Stimulated activated CD8-positive, alpha-beta memory T cell treated with anti-CD3 and anti-CD28 coated beads, Interleukin-2, amount 100 ng/mL, for 48 hours (primary cell): ENCODE data around the gene CRPPA.
A peak's percentile ranks its signal among the peaks of the same experiment; 100 is the strongest.

Experiments used
- DNase-seq, 2 donors: peaks; one replicate each; pipeline ENCODE4 v3.0.0-alpha.2; 2020; ENCODE audit warnings: low read depth in 2 of 2

CRPPA gene

DNA sequence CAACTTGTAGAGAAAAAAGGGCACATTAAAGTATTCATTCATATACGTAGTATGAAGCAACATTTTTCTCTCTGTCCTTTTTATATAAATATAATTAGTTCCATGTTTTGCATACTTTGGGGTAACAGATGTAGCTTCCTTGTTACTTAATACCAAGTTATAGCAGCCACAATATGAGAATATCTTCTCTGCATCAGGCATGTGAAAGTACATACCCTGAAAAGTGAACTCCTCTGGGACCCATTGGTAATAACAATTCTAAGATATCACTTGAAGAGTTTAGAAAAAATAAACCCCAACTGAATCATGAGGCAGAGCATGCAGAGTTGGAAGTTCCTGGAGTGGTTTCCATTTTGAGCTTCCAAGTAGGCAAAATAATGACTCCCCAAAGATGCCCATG is 2.4 kb upstream of the CRPPA start:
- DNase-seq = no peak

DNA sequence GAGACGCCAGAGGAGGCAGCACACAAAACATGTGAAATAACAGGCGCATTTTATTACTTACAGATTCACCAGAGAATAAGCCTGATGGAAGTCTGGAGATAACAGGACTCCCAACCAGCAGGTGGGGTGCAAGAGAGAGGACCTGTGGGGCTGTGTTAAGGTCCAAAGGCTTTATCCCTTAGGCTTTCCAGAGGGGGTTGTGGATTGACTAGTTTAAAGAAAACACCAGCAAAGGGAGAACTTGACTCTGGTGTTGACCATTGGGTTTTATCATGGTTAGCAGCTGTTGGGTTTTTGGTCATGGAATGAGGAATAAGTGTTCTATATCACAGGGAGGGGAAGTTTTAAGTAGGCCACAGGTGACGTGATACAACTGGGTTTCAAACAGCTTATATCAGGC is 1.6 kb upstream of the CRPPA start:
- DNase-seq = no peak

DNA sequence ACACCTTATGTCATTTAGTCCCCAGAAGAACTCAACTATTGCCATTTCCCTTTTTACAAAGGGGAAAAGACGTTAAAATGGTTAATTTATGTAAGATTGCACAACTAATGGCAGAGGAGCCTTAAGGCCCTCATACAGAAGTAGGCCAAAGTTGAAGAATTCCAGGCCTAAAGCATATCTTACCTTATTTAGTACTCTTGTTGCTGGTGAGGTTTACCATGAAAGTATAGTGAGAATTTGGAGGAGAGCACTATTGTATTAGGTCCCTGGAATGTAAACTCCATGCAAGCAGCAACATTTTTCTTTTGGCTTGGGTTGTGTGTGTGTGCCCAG is 731 bp upstream of the CRPPA start:
- no peak for DNase-seq

GRCh38 chr7:16420649-16421332 is 547 bp downstream of the CRPPA start:
- peak; percentile 67 to 71 for DNase-seq

- DNase-seq = no peak
Observed at GRCh38 chr7:16420329-16420648, 1.0 kb downstream of the CRPPA start.

- DNase-seq = no peak
Observed at GRCh38 chr7:16419859-16420258, 1.5 kb downstream of the CRPPA start.

DNA sequence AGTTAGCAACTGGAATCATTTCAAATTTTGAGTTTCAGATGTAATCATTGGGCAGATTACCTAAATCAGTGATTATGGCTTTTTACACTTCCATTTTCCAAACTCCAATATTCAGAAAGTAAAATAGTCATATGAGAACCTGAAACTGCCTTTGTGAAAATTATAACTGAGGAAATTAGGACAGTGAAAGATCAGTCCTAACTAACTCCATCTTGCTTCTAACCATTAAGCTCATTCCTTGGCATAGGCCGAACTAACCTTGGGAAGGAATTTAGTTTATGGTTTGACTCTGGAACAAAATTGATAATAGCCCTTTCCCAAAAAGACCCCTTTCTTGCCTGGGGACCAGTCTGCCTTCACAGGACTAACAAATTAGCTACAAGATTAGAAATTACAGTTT is 2.2 kb downstream of the CRPPA start:
- DNase-seq = no peak

GRCh38 chr7:16417906-16418305 is 3.4 kb downstream of the CRPPA start:
- no peak for DNase-seq

DNA sequence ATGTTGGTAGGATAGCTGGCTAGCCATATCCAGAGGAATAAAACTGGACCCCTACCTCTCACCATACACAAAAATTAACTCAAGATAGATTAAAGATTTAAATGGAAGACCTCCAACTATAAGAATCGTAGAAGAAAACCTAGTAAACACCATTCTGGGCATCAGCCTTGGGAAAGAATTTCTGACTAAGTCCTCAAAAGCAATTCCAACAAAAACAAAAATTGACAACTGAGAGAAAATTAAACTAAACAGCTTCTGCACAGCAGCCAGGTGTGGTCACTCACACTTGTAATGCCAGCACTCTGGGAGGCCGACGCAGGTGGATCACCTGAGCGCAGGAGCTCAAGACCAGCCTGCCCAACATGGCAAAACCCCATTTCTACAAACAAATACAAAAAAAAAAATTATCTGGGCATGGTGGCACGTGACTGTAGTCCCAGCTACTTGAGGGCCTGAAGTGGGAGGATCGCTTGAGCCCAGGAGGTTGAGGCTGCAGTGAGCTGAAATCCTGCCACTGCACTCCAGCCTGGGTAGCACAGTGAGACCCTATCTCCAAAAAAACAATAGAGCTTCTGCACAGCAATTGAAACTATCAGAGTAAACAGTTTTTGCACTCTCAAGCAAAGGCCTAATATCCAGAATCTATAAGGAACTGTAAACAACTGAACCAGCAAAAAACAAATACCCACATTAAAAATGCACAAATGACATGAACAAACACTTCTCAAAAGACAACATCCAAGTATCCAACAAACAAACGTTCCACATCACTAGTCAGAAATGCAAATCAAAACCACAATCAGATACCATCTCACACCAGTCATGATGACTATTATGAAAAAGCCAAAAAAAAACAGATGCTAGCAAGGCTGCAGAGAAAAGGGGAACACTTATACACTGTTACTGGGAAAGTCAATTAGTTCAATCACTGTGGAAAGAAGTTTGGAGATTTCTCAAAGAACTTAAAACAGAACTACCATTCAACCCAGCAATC is 4.8 kb downstream of the CRPPA start:
- no peak for DNase-seq

GRCh38 chr7:16412274-16413254 is 8.8 kb downstream of the CRPPA start:
- no peak for DNase-seq

DNA sequence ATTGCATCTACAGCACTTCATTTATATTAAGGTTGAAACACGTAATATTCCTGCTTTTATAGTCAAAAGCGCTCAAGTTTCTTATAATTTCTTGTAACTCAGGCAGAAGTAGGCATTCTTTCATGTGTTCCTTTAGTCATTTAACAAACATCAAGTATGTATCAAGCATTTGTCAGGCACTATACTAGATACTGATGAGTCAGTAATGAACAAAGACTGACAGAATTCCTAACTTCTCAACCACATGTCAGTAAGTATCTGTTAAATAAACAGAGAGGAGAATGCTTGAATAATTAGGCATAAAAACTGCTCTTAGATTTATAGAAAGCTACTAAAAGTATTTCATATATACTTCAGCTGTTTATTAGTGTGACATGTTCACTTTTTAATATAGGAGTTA is 9.9 kb downstream of the CRPPA start:
- DNase-seq = no peak

DNA sequence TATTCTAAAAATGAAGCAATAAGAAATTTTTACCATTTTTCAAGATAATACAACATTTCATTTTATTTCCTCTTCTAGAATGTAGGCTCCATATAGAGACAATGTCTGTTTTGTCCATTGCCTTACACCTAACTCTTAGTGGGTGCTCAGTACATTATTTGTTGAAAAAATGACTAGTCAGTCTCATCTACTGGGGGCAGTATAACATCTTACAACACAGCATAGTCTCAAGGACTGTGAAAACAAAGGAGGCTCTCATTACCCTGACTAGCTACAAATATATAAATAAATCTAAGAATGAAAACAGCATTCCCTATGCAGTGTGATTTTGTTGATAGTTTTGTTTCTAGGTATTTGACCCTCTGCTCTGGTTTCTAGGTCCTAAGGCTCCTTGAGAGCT is 11.6 kb downstream of the CRPPA start:
- DNase-seq = no peak

GRCh38 chr7:16404636-16405035 is 16.7 kb downstream of the CRPPA start:
- DNase-seq = no peak

DNA sequence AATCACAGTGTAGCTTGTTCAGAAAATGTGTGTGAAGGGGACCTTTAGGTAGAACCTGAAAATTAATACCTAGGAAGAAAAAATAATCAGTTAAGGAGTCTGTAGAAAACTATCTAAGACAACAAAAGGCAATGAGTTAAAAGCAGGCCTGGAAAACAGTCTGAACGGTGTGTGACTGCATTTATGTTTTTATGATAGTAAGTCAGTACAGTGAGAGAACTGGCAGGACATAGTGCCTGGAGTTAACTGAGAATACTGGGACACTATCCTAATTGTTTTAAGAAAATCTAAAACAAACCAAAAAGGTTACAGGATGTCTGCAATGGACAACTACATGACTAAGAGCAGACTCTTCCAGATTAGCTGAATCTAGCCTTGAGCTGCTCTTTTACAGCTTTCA is 17.9 kb downstream of the CRPPA start:
- no peak for DNase-seq

DNA sequence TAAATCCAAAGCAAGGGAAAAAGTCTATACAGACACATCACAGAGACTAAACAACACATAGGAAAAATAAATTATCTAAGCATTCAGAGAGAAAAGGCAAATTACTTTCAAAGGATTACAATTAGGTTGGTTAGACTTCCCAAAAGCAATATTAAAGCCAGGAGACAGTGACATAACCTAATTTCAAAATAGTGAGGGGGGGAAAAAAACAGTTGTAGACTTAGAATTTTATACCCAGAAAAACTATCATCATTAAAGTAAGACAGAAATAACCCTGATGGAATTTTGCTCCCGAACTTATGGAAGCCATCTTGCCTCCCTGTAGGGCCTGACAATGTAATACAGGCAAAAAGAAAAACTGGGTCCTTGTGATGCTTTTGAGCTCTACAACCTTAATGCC is 18.4 kb downstream of the CRPPA start:
- DNase-seq = no peak

DNA sequence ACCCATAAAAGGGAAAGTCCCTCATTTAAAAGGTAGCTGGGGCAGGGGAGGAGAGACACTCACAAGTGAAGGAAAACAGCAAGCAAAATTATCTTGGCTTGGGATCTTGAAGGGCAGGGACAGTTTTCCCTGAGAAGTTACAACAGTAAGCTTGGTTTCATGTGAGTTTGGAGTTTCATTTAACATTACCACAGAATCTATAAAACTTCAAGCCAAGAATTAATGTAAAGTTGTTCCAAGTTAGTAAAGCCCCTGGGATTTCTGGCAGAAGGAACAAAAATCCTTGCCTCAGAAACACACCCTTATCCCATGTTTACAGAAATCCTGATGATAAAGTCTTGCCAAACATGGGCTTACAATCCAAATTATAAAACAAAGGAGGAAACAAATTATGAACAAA is 19.2 kb downstream of the CRPPA start:
- no peak for DNase-seq

GRCh38 chr7:16400893-16401275 is 20.5 kb downstream of the CRPPA start:
- no peak for DNase-seq

- no peak for DNase-seq
Observed at GRCh38 chr7:16399916-16400892, 21.1 kb downstream of the CRPPA start.

DNA sequence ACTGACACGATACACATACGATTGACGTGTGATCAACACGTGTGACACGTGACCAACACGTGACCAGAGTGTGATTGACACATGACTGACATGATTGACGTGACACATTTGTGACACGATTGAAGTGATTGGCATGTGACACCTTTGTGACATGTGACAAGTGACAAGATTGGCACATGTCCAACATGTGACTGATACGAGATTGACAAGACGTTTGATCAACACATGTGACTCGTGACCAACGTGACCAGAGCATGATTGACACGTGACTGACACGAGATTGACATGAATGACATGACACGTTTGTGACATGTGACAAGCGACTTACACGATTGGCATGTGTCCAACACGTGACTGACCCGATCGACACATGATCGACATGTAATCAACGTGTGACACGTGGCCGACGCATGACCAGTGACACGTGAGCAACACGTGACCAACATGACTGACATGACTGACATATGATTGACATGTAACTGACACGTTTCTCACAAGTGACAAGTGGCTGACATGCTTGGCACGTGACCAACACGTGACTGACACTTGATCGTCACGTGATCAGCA is 22.0 kb downstream of the CRPPA start:
- no peak for DNase-seq

DNA sequence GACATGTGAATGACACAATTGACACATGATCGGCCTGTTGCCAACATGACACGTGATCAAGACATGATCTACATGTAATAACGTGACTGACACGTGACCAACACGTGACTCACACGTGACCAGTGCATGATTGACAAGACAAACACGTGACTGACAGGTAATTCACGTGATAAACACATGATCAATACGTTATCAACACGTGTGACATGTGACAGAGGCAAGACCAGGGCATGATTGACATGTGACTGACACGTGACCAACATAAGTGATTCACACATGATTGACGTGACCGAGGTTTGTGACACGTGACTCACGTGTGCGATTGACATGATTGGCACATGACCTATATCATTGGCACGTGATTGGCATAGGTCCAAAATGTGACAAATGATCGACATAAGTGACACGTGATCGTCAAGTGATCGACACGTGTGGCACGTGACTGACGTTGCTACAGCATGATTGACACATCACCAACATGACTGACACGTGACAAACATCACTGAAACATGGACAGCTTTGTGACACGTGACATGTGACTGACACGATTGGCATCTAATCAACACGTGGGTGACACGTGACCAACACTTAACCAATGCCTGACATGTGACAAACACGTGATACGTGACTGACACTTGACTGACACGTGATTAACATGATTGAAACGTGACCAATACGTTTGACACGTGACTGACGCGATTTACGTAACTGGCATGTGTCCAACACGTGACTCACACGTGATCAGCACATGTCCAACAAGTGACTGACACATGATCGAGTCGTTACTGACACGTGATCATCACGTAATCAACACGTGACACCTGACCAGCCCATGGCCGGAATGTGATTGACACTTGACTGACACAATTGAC is 23.0 kb downstream of the CRPPA start:
- DNase-seq = no peak
